ENCODE results near the gene TOR3A. TPM values are rescaled to one million over a fixed set of nuclear protein-coding genes. Genes with fewer than 3 reads are reported as not detected.
"Not testable (repeated sequence)": the region's sequence is repeated elsewhere in the genome, so short reads cannot be mapped to it uniquely, and the experiment has no call there.

Gene TOR3A
- total and polyA plus RNA-seq, 10 of the 15 experiments (the other 5 are each of a cell fraction or from before 2014, with no cell fraction given), result 8.6 to 87.9 (median 46.3) TPM

GRCh38 chr1:179135707-179136106 is 53.8 kb downstream of the TOR3A start:
- H3K9me3 ChIP-seq (replicated peaks; ENCODE audit: control insufficient read depth, insufficient read depth, low read length); RAD21 ChIA-PET (ENCODE audit: unreplicated experiment); H3K27ac ChIP-seq (ENCODE audit: control insufficient read depth, insufficient read depth); H3K4me3 ChIP-seq; H3K36me3 ChIP-seq (ENCODE audit: control insufficient read depth in 2 of 2, insufficient read depth in 2 of 2, low read length in 1 of 2); H3K79me2 ChIP-seq (ENCODE audit: control insufficient read depth, insufficient read depth, low read length); POLR2A ChIA-PET; intact Hi-C loops (cut with micrococcal nuclease; ENCODE audit: unreplicated experiment); H3K27me3 ChIP-seq (replicated peaks in 1 of 2; ENCODE audit: control insufficient read depth in 2 of 2, insufficient read depth in 2 of 2, low read length in 1 of 2); H3K4me2 ChIP-seq (ENCODE audit: control insufficient read depth, insufficient read depth); DNase-seq (ENCODE audit: low read depth, low spot score); ATAC-seq; H3K9ac ChIP-seq (ENCODE audit: control insufficient read depth, insufficient read depth, low read length); BruUV-seq (replicated peaks); FAIRE-seq; H3K4me1 ChIP-seq (ENCODE audit: control insufficient read depth, insufficient read depth, low read length); H2AFZ ChIP-seq (ENCODE audit: control insufficient read depth, low read depth, low read length); H4K20me1 ChIP-seq (ENCODE audit: control insufficient read depth, insufficient read depth); CTCF ChIA-PET; in situ Hi-C loops (cut with MboI); SMC1A ChIA-PET (ENCODE audit: uncharacterized antibody, unreplicated experiment): not testable (repeated sequence)
- WGBS (ENCODE audit: insufficient coverage, insufficient replicate concordance, low lambda C conversion rate, missing lambda C conversion rate), result 100% methylated on average over 2 of the region's 28 CpGs

- Histone ChIP-seq H2AFZ (ENCODE audit: control insufficient read depth, low read depth, low read length) (no peak overlapping the region), H3K4me3 (no peak overlapping the region), H3K36me3 (ENCODE audit: control insufficient read depth in 2 of 2, insufficient read depth in 2 of 2, low read length in 1 of 2) (no peaks in the 10 kb centered on the region; a peak in 1 of 4 replicates), H4K20me1 (ENCODE audit: control insufficient read depth, insufficient read depth) (no peaks in the 10 kb centered on the region), H3K27ac (ENCODE audit: control insufficient read depth, insufficient read depth) (no peak overlapping the region), H3K4me1 (ENCODE audit: control insufficient read depth, insufficient read depth, low read length) (no peaks in the 10 kb centered on the region; the same call in 1 of the 2 replicates), H3K79me2 (ENCODE audit: control insufficient read depth, insufficient read depth, low read length) (no peaks in the 10 kb centered on the region), H3K9ac (ENCODE audit: control insufficient read depth, insufficient read depth, low read length) (no peak overlapping the region), H3K9me3 (replicated peaks; ENCODE audit: control insufficient read depth, insufficient read depth, low read length) (no peaks in the 10 kb centered on the region), H3K4me2 (ENCODE audit: control insufficient read depth, insufficient read depth) (no peak overlapping the region), H3K27me3 (replicated peaks in 1 of 2; ENCODE audit: control insufficient read depth in 2 of 2, insufficient read depth in 2 of 2, low read length in 1 of 2) (no peaks in the 10 kb centered on the region)
- no TSS peak for BruUV-seq (replicated peaks)
- in situ Hi-C loops (cut with MboI) (no loop called here), intact Hi-C loops (cut with micrococcal nuclease; ENCODE audit: unreplicated experiment) (no loop called here)
- CTCF ChIA-PET, result interaction anchor here (0.8 to 0.9 kb wide), 2 partner anchors 17 to 196 kb away, joined by 3 read pairs; no protein-coding TSS in a partner anchor
- no peak for ATAC-seq
- POLR2A ChIA-PET, result no interaction called here
- SMC1A ChIA-PET (ENCODE audit: uncharacterized antibody, unreplicated experiment), result interaction anchor here (0.7 kb wide), 1 partner anchor 8 kb away, joined by 3 read pairs; no protein-coding TSS in a partner anchor
- no peak for DNase-seq (ENCODE audit: low read depth, low spot score)
- RAD21 ChIA-PET (ENCODE audit: unreplicated experiment), result no interaction called here
- FAIRE-seq, result no peak
- WGBS (ENCODE audit: insufficient coverage, insufficient replicate concordance, low lambda C conversion rate, missing lambda C conversion rate), result 86% methylated on average over 5 of the region's 5 CpGs
- TF ChIP-seq NFIC (IDR thresholded peaks at IDR 0.05; ENCODE audit: low read depth, low read length) (no peak), KLF5 (IDR thresholded peaks at IDR 0.05; ENCODE audit: partially characterized antibody) (no peak), FOXM1 (IDR thresholded peaks at IDR 0.05; ENCODE audit: low read depth, low read length) (no peak), PML (IDR thresholded peaks at IDR 0.05; ENCODE audit: low read length) (no peak), ZBED1 (IDR thresholded peaks at IDR 0.05; ENCODE audit: borderline replicate concordance) (no peak), ZBTB11 (CRISPR knock-in tag; IDR thresholded peaks at IDR 0.05) (no peak), SMC3 (IDR thresholded peaks at IDR 0.05; ENCODE audit: borderline replicate concordance, low read length) (no peak), CHD2 (IDR thresholded peaks at IDR 0.05; ENCODE audit: borderline replicate concordance, low read depth, low read length) (no peak), RFX5 (IDR thresholded peaks at IDR 0.05; ENCODE audit: low read depth, low read length) (no peak), ZNF217 (IDR thresholded peaks at IDR 0.05) (no peak), REST (IDR thresholded peaks at IDR 0.05; ENCODE audit: low read depth, low read length) (no peak)
Observed at GRCh38 chr1:179137617-179138255, 55.9 kb downstream of the TOR3A start.
